NCI-H345 treated with DMSO at 0.1 percent for 48 hours (cell line): ENCODE measurements around the gene TSPAN18.

Experiments
- DNase-seq: peaks from one replicate; lab custom pipeline; 2025; ENCODE audit not compliant: unreplicated experiment; lab: John Stamatoyannopoulos, UW

The TSPAN18 gene

GRCh38 chr11:44795803-44796535, 69.2 kb downstream of the TSPAN18 start:
- no peak for DNase-seq

- no peak for DNase-seq
Observed at GRCh38 chr11:44797051-44797450, 70.3 kb downstream of the TSPAN18 start.

- no peak for DNase-seq
Observed at GRCh38 chr11:44797886-44798606, 71.3 kb downstream of the TSPAN18 start.

- DNase-seq, result no peak
Observed at GRCh38 chr11:44798607-44798972, 71.8 kb downstream of the TSPAN18 start.

GRCh38 chr11:44799012-44799411, 72.2 kb downstream of the TSPAN18 start:
- no peak for DNase-seq

- no peak for DNase-seq
Observed at GRCh38 chr11:44802347-44802746, 75.6 kb downstream of the TSPAN18 start.

GRCh38 chr11:44803009-44803408, 76.2 kb downstream of the TSPAN18 start:
- no peak for DNase-seq

GRCh38 chr11:44804449-44805437, 78.0 kb downstream of the TSPAN18 start:
- no peak for DNase-seq

- no peak for DNase-seq
Observed at GRCh38 chr11:44805596-44805995, 78.8 kb downstream of the TSPAN18 start.

- DNase-seq, result no peak
Observed at GRCh38 chr11:44808053-44808753, 81.4 kb downstream of the TSPAN18 start.

GRCh38 chr11:44809283-44809682, 82.5 kb downstream of the TSPAN18 start:
- DNase-seq, result no peak

- no peak for DNase-seq
Observed at GRCh38 chr11:44811841-44812448, 85.2 kb downstream of the TSPAN18 start.

GRCh38 chr11:44812971-44813370, 86.2 kb downstream of the TSPAN18 start:
- no peak for DNase-seq

- no peak for DNase-seq
Observed at GRCh38 chr11:44813401-44813800, 86.6 kb downstream of the TSPAN18 start.

GRCh38 chr11:44814881-44815592, 88.3 kb downstream of the TSPAN18 start:
- no peak for DNase-seq

GRCh38 chr11:44815917-44816456, 89.2 kb downstream of the TSPAN18 start:
- no peak for DNase-seq

- DNase-seq, result no peak
Observed at GRCh38 chr11:44816761-44817160, 90.0 kb downstream of the TSPAN18 start.

GRCh38 chr11:44817207-44817949, 90.6 kb downstream of the TSPAN18 start:
- no peak for DNase-seq

- no peak for DNase-seq
Observed at GRCh38 chr11:44818110-44818509, 91.3 kb downstream of the TSPAN18 start.
